PC-9 (cell line): Measurements from ENCODE around the gene PKD2L2.

Source experiments
- EZH2 ChIP-seq: fragments of 200-600 bp; sonication (generic); IDR thresholded peaks from 2 replicates; pipeline ENCODE4 v1.8.0; 2017; ENCODE audit warnings: antibody characterized with exemption, low read depth
- TF ChIP-seq, protein P1 (sequence below): fragments of 200-600 bp; sonication (generic); conservative IDR thresholded peaks from 2 replicates; pipeline ENCODE4 v1.6.1; 2017; ENCODE audit warnings: mixed run types, antibody characterized with exemption, mild to moderate bottlenecking, moderate library complexity

GRCh38 chr5:137887831-137888230 is 1.4 kb upstream of the PKD2L2 start:
- TF ChIP-seq, protein P1, sequence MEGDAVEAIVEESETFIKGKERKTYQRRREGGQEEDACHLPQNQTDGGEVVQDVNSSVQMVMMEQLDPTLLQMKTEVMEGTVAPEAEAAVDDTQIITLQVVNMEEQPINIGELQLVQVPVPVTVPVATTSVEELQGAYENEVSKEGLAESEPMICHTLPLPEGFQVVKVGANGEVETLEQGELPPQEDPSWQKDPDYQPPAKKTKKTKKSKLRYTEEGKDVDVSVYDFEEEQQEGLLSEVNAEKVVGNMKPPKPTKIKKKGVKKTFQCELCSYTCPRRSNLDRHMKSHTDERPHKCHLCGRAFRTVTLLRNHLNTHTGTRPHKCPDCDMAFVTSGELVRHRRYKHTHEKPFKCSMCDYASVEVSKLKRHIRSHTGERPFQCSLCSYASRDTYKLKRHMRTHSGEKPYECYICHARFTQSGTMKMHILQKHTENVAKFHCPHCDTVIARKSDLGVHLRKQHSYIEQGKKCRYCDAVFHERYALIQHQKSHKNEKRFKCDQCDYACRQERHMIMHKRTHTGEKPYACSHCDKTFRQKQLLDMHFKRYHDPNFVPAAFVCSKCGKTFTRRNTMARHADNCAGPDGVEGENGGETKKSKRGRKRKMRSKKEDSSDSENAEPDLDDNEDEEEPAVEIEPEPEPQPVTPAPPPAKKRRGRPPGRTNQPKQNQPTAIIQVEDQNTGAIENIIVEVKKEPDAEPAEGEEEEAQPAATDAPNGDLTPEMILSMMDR, result no peak
- no peak for TF ChIP-seq EZH2
